Caco-2 (cell line): ENCODE measurements around the gene IRF7. TPM values are rescaled to one million over a fixed set of nuclear protein-coding genes. Genes with fewer than 3 reads are reported as not detected.
A peak's percentile ranks its signal among the peaks of the same experiment; 100 is the strongest.

ENCODE experiments used
- BruUV-seq: library from RNA; stranded (reverse); fragments of 400-500 nt; replicated peaks from 2 replicates; lab custom pipeline; 2021; lab: Mats Ljungman, UMichigan
- CTCF ChIA-PET: fragments of 300-600 bp; sonication (Branson Sonifier 250); formaldehyde crosslinking; loops from one replicate; lab custom pipeline; 2022; ENCODE audit warnings: antibody characterized with exemption; lab: Charles Lee
- POLR2A ChIA-PET: fragments of 300-600 bp; sonication (Branson Sonifier 250); formaldehyde crosslinking; loops from one replicate; lab custom pipeline; 2022; ENCODE audit warnings: antibody characterized with exemption; lab: Charles Lee
- DNase-seq, 2 experiments: peaks; one replicate each; pipeline versions ENCODE4 v3.0.0 to v3.0.0-alpha.2; 2020 to 2022
- H3K27me3 ChIP-seq: replicated peaks from 2 replicates; pipeline ENCODE4 v1.6.0; 2011; ENCODE audit warnings: low read length; ENCODE audit not compliant: control insufficient read depth, insufficient read depth
- H3K36me3 ChIP-seq: 2 replicates; pipeline ENCODE4 v1.5.1; 2011; ENCODE audit warnings: low read length; ENCODE audit not compliant: control insufficient read depth, insufficient read depth
- H3K4me1 ChIP-seq: fragments of 250-450 bp; sonication (Bioruptor Pico); 2 replicates; pipeline ENCODE4 v1.5.1; 2020; ENCODE audit warnings: mild to moderate bottlenecking
- H3K4me3 ChIP-seq: 2 replicates; pipeline ENCODE4 v1.5.1; 2011; ENCODE audit warnings: low read depth, mild to moderate bottlenecking, control low read depth, low read length
- H3K9me3 ChIP-seq: fragments of 250-450 bp; sonication (Bioruptor Pico); 2 replicates; pipeline ENCODE4 v1.5.1; 2020; ENCODE audit warnings: mild to moderate bottlenecking, moderate library complexity
- H3K27ac Mint-ChIP-seq: one replicate; pipeline ENCODE4 v1.8.0; 2022; ENCODE audit warnings: mixed read lengths; ENCODE audit not compliant: unreplicated experiment
- H3K27me3 Mint-ChIP-seq: one replicate; pipeline ENCODE4 v1.8.0; 2022; ENCODE audit warnings: mixed read lengths; ENCODE audit not compliant: insufficient read depth, unreplicated experiment
- H3K36me3 Mint-ChIP-seq: one replicate; pipeline ENCODE4 v1.8.0; 2022; ENCODE audit warnings: mild to moderate bottlenecking, mixed read lengths; ENCODE audit not compliant: insufficient read depth, unreplicated experiment
- H3K4me1 Mint-ChIP-seq: one replicate; pipeline ENCODE4 v1.8.0; 2022; ENCODE audit warnings: low read depth, mixed read lengths; ENCODE audit not compliant: unreplicated experiment
- H3K4me3 Mint-ChIP-seq: one replicate; pipeline ENCODE4 v1.8.0; 2022; ENCODE audit warnings: mild to moderate bottlenecking, moderate library complexity, mixed read lengths; ENCODE audit not compliant: unreplicated experiment
- H3K9me3 Mint-ChIP-seq: one replicate; pipeline ENCODE4 v1.8.0; 2022; ENCODE audit warnings: mixed read lengths; ENCODE audit not compliant: unreplicated experiment
- intact Hi-C: fragments of 100-400 bp; cut with micrococcal nuclease; formaldehyde crosslinking; loops from one replicate; pipeline ENCODE4 v1.10.0; 2022; ENCODE audit not compliant: unreplicated experiment
- total RNA-seq: library from RNA; stranded (reverse); gene quantifications from 2 replicates; pipeline ENCODE4 v1.2.3, GENCODE V29; 2022
- TF ChIP-seq, protein P1 (sequence below), 2 experiments: fragments of 200-600 bp in 1 of 2; IDR thresholded peaks; 1 replicate in 1 of 2; 2 replicates in 1 of 2; pipeline versions ENCODE4 v1.5.1 to v1.8.0; 2011 to 2022; ENCODE audit warnings: antibody characterized with exemption in 1 of 2, control low read depth in 1 of 2, inconsistent platforms in 1 of 2, low read depth in 1 of 2, low read length in 1 of 2, mild to moderate bottlenecking in 1 of 2, moderate library complexity in 1 of 2; ENCODE audit not compliant: insufficient read depth in 1 of 2, severe bottlenecking in 1 of 2, unreplicated experiment in 1 of 2

IRF7 gene
- total RNA-seq, 1 experiment from 2014 or later: 27.2 TPM

DNA sequence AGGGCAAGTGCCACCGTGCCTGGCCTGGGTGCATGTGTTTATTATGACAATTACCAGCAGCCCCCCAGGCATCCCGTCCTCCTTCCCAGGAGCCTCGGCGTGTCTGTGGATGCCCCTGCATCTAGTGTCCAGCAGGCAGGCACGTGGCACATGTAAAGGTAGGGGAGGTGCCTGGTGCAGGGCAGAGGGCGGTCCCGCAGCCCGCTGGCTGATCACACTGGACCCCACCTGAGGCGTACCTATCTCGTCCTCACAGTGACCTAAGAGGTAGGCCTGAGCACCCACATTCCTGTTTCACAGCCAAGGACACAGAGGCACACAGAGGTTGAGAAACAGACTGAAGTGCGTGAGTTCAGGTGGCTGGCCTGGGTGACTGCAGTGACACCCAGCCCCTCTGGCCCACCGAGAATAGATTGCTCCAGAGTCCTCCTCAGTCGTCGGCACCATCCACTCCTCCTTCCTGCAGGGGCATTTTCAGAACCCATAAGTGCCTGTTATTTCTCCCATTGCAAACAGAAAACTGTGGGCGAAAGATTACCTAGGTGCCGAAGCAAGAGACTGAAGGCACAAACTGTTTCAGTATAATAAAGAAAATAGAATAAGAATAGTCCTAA lies 42.5 kb downstream of the IRF7 start:
- Mint-ChIP-seq H3K4me3 (no peak overlapping the region), H3K4me1 (peaks cover 22% of the 10 kb centered on the region), H3K27ac (no peak overlapping the region), H3K27me3 (no peaks in the 10 kb centered on the region), H3K9me3 (no peaks in the 10 kb centered on the region), H3K36me3 (peaks cover 10% of the 10 kb centered on the region)
- ChIA-PET CTCF (no interaction called here), POLR2A (no interaction called here)
- H3K4me1 ChIP-seq: peaks cover 35% of the 10 kb centered on the region
- intact Hi-C loops: no loop called here
- no peak for DNase-seq
- no peaks in the 10 kb centered on the region for H3K36me3 ChIP-seq
- H3K9me3 ChIP-seq: no peaks in the 10 kb centered on the region
- no peak overlapping the region for H3K4me3 ChIP-seq
- H3K27me3 ChIP-seq: no peaks in the 10 kb centered on the region
- no TSS peak for BruUV-seq
- TF ChIP-seq, protein P1, sequence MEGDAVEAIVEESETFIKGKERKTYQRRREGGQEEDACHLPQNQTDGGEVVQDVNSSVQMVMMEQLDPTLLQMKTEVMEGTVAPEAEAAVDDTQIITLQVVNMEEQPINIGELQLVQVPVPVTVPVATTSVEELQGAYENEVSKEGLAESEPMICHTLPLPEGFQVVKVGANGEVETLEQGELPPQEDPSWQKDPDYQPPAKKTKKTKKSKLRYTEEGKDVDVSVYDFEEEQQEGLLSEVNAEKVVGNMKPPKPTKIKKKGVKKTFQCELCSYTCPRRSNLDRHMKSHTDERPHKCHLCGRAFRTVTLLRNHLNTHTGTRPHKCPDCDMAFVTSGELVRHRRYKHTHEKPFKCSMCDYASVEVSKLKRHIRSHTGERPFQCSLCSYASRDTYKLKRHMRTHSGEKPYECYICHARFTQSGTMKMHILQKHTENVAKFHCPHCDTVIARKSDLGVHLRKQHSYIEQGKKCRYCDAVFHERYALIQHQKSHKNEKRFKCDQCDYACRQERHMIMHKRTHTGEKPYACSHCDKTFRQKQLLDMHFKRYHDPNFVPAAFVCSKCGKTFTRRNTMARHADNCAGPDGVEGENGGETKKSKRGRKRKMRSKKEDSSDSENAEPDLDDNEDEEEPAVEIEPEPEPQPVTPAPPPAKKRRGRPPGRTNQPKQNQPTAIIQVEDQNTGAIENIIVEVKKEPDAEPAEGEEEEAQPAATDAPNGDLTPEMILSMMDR (IDR thresholded peaks at IDR 0.05; ENCODE audit: insufficient read depth in 1 of 2, low read depth in 1 of 2, low read length in 1 of 2, severe bottlenecking in 1 of 2, unreplicated experiment in 1 of 2): no peak

DNA sequence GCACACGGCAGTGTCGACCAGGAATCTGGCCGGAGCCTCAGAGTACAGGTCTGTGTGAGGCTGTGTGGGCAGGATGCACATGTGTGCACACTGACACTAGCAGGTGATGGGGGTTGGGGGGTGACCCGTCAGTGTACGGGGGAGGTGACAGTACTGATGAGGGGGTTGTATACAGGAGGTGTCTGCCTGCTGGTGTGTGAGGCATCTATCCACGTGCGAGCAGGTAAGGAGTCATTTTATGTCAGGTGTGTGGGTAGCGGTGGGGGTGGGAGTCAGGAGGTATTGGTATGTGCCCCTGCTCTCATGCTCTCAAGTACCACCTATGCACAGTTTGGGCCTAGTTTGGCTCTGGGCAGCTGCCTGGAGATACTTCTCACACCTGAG lies 44.0 kb downstream of the IRF7 start:
- H3K27me3 Mint-ChIP-seq: no peaks in the 10 kb centered on the region
- no peak overlapping the region for H3K4me3 Mint-ChIP-seq
- no peaks in the 10 kb centered on the region for H3K9me3 Mint-ChIP-seq
- no TSS peak for BruUV-seq
- peaks cover 22% of the 10 kb centered on the region for H3K4me1 Mint-ChIP-seq
- CTCF ChIA-PET: no interaction called here
- H3K27me3 ChIP-seq: no peaks in the 10 kb centered on the region
- no peaks in the 10 kb centered on the region for H3K9me3 ChIP-seq
- no peak for DNase-seq
- peaks cover 36% of the 10 kb centered on the region for H3K4me1 ChIP-seq
- POLR2A ChIA-PET: no interaction called here
- no peak overlapping the region for H3K27ac Mint-ChIP-seq
- TF ChIP-seq, protein P1 (IDR thresholded peaks at IDR 0.05; ENCODE audit: insufficient read depth in 1 of 2, low read depth in 1 of 2, low read length in 1 of 2, severe bottlenecking in 1 of 2, unreplicated experiment in 1 of 2): no peak
- intact Hi-C loops: no loop called here
- peaks cover 19% of the 10 kb centered on the region for H3K36me3 Mint-ChIP-seq
- H3K4me3 ChIP-seq: no peak overlapping the region
- H3K36me3 ChIP-seq: 0 out of 2 replicates have a peak, but pooled peaks cover 1% of the 10 kb centered on the region

DNA sequence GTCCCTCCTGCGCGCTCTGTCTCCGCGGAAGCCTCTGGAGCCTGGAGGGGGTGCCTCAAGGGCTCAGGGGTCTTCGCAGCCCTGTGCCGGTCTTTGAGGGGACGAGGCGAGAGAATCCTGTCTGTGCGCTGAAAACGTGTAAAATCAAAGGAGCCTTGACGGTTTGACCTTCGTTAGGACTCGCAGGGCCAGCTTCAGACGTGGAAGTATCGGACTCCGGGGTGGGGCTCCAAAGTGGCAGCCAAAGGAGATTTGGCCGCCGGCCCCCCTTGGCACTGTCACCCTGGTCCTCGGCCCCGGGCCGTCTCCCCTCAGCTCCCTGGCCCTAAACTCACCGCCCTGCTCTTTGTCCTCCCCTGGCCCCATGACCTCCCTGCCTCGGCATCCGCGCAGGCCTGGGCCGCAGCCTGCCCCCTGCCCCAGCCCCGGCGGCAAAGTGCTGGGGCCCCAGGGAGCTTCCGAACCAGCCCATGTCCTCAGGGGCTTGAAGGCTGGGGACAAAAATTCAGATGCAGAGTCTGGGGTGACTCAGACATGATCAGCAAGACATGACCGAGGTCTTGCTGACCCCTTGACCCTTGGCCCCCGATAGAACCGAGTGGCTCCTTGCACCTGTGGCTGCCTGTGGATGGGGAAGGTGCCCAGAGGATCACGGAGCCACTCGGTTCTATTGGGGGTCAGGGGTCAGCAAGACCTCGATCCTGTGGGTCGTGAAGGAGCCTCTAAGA lies 46.4 kb downstream of the IRF7 start:
- Histone ChIP-seq H3K9me3 (no peaks in the 10 kb centered on the region), H3K36me3 (0 out of 2 replicates have a peak, but pooled peaks cover 1% of the 10 kb centered on the region), H3K4me3 (peak overlapping the region; percentile 78), H3K4me1 (peaks cover 48% of the 10 kb centered on the region), H3K27me3 (no peaks in the 10 kb centered on the region)
- Mint-ChIP-seq H3K9me3 (no peaks in the 10 kb centered on the region), H3K4me3 (peak overlapping the region; percentile 73), H3K36me3 (peaks cover 32% of the 10 kb centered on the region), H3K27me3 (no peaks in the 10 kb centered on the region), H3K4me1 (peaks cover 10% of the 10 kb centered on the region), H3K27ac (peak overlapping the region; percentile 32)
- POLR2A ChIA-PET: interaction anchor here (0.5 to 1.2 kb wide), 3 partner anchors 8 to 214 kb away, joined by 3 to 9 read pairs (median 3); no protein-coding TSS in a partner anchor
- BruUV-seq: TSS peak; percentile 47
- intact Hi-C loops: loop anchor here (5.0 to 10.0 kb wide), 2 partner anchors 48 to 125 kb away; partner anchors contain the start of genes DEAF1, IRF7 and TMEM80
- TF ChIP-seq, protein P1 (IDR thresholded peaks at IDR 0.05; ENCODE audit: insufficient read depth in 1 of 2, low read depth in 1 of 2, low read length in 1 of 2, severe bottlenecking in 1 of 2, unreplicated experiment in 1 of 2): no peak
- CTCF ChIA-PET: no interaction called here
- no peak for DNase-seq
